HEK293 (cell line): ENCODE measurements around the gene KIF5A.

ENCODE experiments used
- BCL11B ChIP-seq: fragments of 450-650 bp; formaldehyde crosslinking; IDR thresholded peaks from 2 replicates; pipeline ENCODE4 v1.5.1; 2016; ENCODE audit warnings: low read depth, missing biosample characterization, missing genetic modification characterization
- GLIS1 ChIP-seq: fragments of 450-650 bp; formaldehyde crosslinking; IDR thresholded peaks from 2 replicates; pipeline ENCODE4 v1.5.1; 2016; ENCODE audit warnings: missing biosample characterization, missing genetic modification characterization
- HIC1 ChIP-seq: fragments of 450-650 bp; formaldehyde crosslinking; IDR thresholded peaks from 2 replicates; pipeline ENCODE4 v1.5.1; 2016; ENCODE audit warnings: missing biosample characterization, missing genetic modification characterization
- HOXD13 ChIP-seq: sonication (generic); formaldehyde crosslinking; IDR thresholded peaks from 2 replicates; pipeline ENCODE4 v1.8.0; 2022; ENCODE audit warnings: missing genetic modification reagents, borderline replicate concordance
- KLF8 ChIP-seq: fragments of 450-650 bp; formaldehyde crosslinking; IDR thresholded peaks from 2 replicates; pipeline ENCODE4 v1.5.1; 2016; ENCODE audit warnings: missing biosample characterization, missing genetic modification characterization
- REPIN1 ChIP-seq: fragments of 450-650 bp; formaldehyde crosslinking; IDR thresholded peaks from 2 replicates; pipeline ENCODE4 v1.5.1; 2017; ENCODE audit warnings: missing biosample characterization, missing genetic modification characterization, low read depth
- SP7 ChIP-seq: fragments of 450-650 bp; formaldehyde crosslinking; IDR thresholded peaks from 2 replicates; pipeline ENCODE4 v1.5.1; 2016; ENCODE audit warnings: missing biosample characterization, missing genetic modification characterization
- YY2 ChIP-seq: fragments of 450-650 bp; formaldehyde crosslinking; IDR thresholded peaks from 2 replicates; pipeline ENCODE4 v1.5.1; 2016; ENCODE audit warnings: missing biosample characterization, missing genetic modification characterization
- ZFHX2 ChIP-seq: fragments of 450-650 bp; formaldehyde crosslinking; conservative IDR thresholded peaks from 2 replicates; pipeline ENCODE4 v1.5.1; 2016; ENCODE audit warnings: missing biosample characterization, missing genetic modification characterization
- ZNF132 ChIP-seq: fragments of 450-650 bp; formaldehyde crosslinking; IDR thresholded peaks from 2 replicates; pipeline ENCODE4 v1.5.1; 2017; ENCODE audit warnings: missing biosample characterization, missing genetic modification characterization, borderline replicate concordance
- ZNF133 ChIP-seq: fragments of 450-650 bp; formaldehyde crosslinking; IDR thresholded peaks from 2 replicates; pipeline ENCODE4 v1.5.1; 2016; ENCODE audit warnings: missing biosample characterization, missing genetic modification characterization
- ZNF16 ChIP-seq: fragments of 450-650 bp; formaldehyde crosslinking; IDR thresholded peaks from 2 replicates; pipeline ENCODE4 v1.5.1; 2016; ENCODE audit warnings: low read depth, missing biosample characterization, missing genetic modification characterization
- ZNF202 ChIP-seq: fragments of 450-650 bp; formaldehyde crosslinking; IDR thresholded peaks from 2 replicates; pipeline ENCODE4 v1.5.1; 2016; ENCODE audit warnings: missing biosample characterization, missing genetic modification characterization, borderline replicate concordance
- ZNF280C ChIP-seq: fragments of 450-650 bp; formaldehyde crosslinking; IDR thresholded peaks from 2 replicates; pipeline ENCODE4 v1.5.1; 2016; ENCODE audit warnings: missing biosample characterization, missing genetic modification characterization
- ZNF366 ChIP-seq: fragments of 450-650 bp; formaldehyde crosslinking; conservative IDR thresholded peaks from 2 replicates; pipeline ENCODE4 v1.5.1; 2016; ENCODE audit warnings: missing biosample characterization, missing genetic modification characterization
- ZNF394 ChIP-seq: fragments of 450-650 bp; formaldehyde crosslinking; IDR thresholded peaks from 2 replicates; pipeline ENCODE4 v1.5.1; 2016; ENCODE audit warnings: missing biosample characterization, missing genetic modification characterization, mild to moderate bottlenecking, moderate library complexity, borderline replicate concordance
- ZNF398 ChIP-seq: fragments of 450-650 bp; formaldehyde crosslinking; IDR thresholded peaks from 2 replicates; pipeline ENCODE4 v1.5.1; 2017; ENCODE audit warnings: missing biosample characterization, missing genetic modification characterization
- ZNF433 ChIP-seq: fragments of 450-650 bp; formaldehyde crosslinking; IDR thresholded peaks from 2 replicates; pipeline ENCODE4 v1.5.1; 2016; ENCODE audit warnings: missing biosample characterization, missing genetic modification characterization, low read depth
- ZNF510 ChIP-seq: fragments of 450-650 bp; formaldehyde crosslinking; IDR thresholded peaks from 2 replicates; pipeline ENCODE4 v1.5.1; 2018; ENCODE audit warnings: mild to moderate bottlenecking, missing genetic modification characterization, missing biosample characterization; ENCODE audit not compliant: insufficient replicate concordance
- ZNF544 ChIP-seq: fragments of 450-650 bp; formaldehyde crosslinking; IDR thresholded peaks from 2 replicates; pipeline ENCODE4 v1.5.0; 2017; ENCODE audit warnings: missing biosample characterization, missing genetic modification characterization
- ZNF561 ChIP-seq: fragments of 450-650 bp; IDR thresholded peaks from 2 replicates; pipeline ENCODE4 v1.5.1; 2018; ENCODE audit warnings: missing biosample characterization, missing genetic modification characterization, borderline replicate concordance
- ZNF571 ChIP-seq: fragments of 450-650 bp; formaldehyde crosslinking; IDR thresholded peaks from 2 replicates; pipeline ENCODE4 v1.5.0; 2017; ENCODE audit warnings: missing biosample characterization, missing genetic modification characterization
- ZNF626 ChIP-seq: fragments of 450-650 bp; sonication (Bioruptor Pico); formaldehyde crosslinking; IDR thresholded peaks from 2 replicates; pipeline ENCODE4 v1.5.1; 2018; ENCODE audit warnings: missing biosample characterization, missing genetic modification characterization, inconsistent platforms
- ZNF645 ChIP-seq: fragments of 450-650 bp; formaldehyde crosslinking; IDR thresholded peaks from 2 replicates; pipeline ENCODE4; 2016; ENCODE audit warnings: missing biosample characterization, missing genetic modification characterization
- ZNF664 ChIP-seq: fragments of 450-650 bp; formaldehyde crosslinking; IDR thresholded peaks from 2 replicates; pipeline ENCODE4 v1.5.1; 2016; ENCODE audit warnings: missing biosample characterization, missing genetic modification characterization
- ZNF701 ChIP-seq: fragments of 450-650 bp; formaldehyde crosslinking; IDR thresholded peaks from 2 replicates; pipeline ENCODE4 v1.5.1; 2016; ENCODE audit warnings: missing biosample characterization, missing genetic modification characterization
- ZNF76 ChIP-seq: fragments of 450-650 bp; formaldehyde crosslinking; IDR thresholded peaks from 2 replicates; pipeline ENCODE4; 2016; ENCODE audit warnings: low read depth, missing biosample characterization, missing genetic modification characterization, borderline replicate concordance
- ZSCAN18 ChIP-seq: fragments of 450-650 bp; formaldehyde crosslinking; IDR thresholded peaks from 2 replicates; pipeline ENCODE4 v1.5.1; 2016; ENCODE audit warnings: missing biosample characterization, missing genetic modification characterization

The KIF5A gene

GRCh38 chr12:57522887-57523705 lies 26.7 kb upstream of the KIF5A start (continued):
- TF ChIP-seq ZSCAN18 (tag by site-specific recombination) (no peak), REPIN1 (tag by site-specific recombination) (no peak), ZNF280C (tag by site-specific recombination) (no peak), ZNF394 (0 out of 2 replicates have a peak, but pooled peaks have one; percentile 35), ZNF433 (tag by site-specific recombination) (no peak), ZNF202 (no peak), ZNF133 (tag by site-specific recombination) (no peak), ZNF701 (tag by site-specific recombination) (no peak), ZNF398 (tag by site-specific recombination) (peak; percentile 97), HIC1 (tag by site-specific recombination) (0 out of 2 replicates have a peak, but pooled peaks have one; percentile 21), ZNF571 (tag by site-specific recombination) (no peak), ZNF561 (no peak), HOXD13 (CRISPR knock-in tag) (no peak), ZNF16 (no peak), YY2 (tag by site-specific recombination) (no peak), KLF8 (peak; percentile 10; the same call in 1 of the 2 replicates), BCL11B (no peak), ZNF76 (tag by site-specific recombination) (peak; percentile 84), ZNF366 (tag by site-specific recombination) (0 out of 2 replicates have a peak, but pooled peaks have one; percentile 27), ZFHX2 (tag by site-specific recombination) (peak; percentile 93), ZNF645 (tag by site-specific recombination) (no peak), ZNF664 (no peak), SP7 (tag by site-specific recombination) (no peak), ZNF626 (tag by site-specific recombination) (no peak), ZNF132 (tag by site-specific recombination) (no peak), ZNF544 (tag by site-specific recombination) (no peak), ZNF510 (tag by site-specific recombination) (no peak), GLIS1 (tag by site-specific recombination) (0 out of 2 replicates have a peak, but pooled peaks have one; percentile 7)
